ENCODE data around the gene DISP1.
"Not testable (repeated sequence)": the region's sequence is repeated elsewhere in the genome, so short reads cannot be mapped to it uniquely, and the experiment has no call there.

Gene DISP1

DNA sequence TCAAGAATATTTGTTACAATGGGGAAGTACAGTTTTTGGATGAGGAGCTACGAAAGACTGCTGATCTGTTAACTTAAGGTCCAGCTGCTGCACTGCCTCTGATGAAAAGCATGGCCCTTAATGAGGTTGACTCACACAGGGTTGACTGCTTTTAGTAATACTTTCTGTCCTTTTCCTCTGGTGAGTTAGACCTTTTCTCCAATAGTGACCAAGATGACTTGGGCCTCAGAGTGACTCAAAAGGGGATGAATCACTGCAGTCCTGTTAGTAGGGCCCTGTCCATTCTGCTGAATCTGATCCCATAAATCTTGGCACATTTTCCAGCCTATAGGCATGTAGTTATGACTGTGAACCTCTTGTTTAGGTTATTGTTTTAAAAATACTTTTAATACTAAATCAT lies 2.7 kb downstream of the DISP1 start:
- H3K4me3 ChIP-seq (ENCODE audit: low read length) = no peak overlapping the region
- TF ChIP-seq ZNF274 (IDR thresholded peaks at IDR 0.05; ENCODE audit: low read depth, low read length) = no peak

DNA sequence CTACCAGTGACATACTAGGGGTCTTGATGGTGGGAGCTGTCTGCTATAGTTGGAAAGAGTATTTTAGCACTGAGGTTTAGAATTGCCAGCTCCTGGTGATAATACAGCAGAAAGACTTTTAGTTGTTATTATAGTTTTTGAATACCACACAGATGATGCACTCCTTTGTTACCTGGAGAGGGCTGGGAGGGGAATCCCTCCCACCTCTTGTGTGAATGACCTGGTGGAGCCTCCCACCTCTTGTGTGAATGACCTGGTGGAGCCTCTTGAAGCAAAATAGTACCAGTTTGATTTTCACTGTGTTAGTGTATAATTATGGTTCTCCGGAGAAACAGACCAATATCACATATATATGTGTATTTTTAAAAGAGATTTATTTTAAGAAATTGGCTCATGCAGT lies 3.3 kb downstream of the DISP1 start:
- no peak overlapping the region for H3K4me3 ChIP-seq (ENCODE audit: low read length)
- TF ChIP-seq ZNF274 (IDR thresholded peaks at IDR 0.05; ENCODE audit: low read depth, low read length) = no peak

DNA sequence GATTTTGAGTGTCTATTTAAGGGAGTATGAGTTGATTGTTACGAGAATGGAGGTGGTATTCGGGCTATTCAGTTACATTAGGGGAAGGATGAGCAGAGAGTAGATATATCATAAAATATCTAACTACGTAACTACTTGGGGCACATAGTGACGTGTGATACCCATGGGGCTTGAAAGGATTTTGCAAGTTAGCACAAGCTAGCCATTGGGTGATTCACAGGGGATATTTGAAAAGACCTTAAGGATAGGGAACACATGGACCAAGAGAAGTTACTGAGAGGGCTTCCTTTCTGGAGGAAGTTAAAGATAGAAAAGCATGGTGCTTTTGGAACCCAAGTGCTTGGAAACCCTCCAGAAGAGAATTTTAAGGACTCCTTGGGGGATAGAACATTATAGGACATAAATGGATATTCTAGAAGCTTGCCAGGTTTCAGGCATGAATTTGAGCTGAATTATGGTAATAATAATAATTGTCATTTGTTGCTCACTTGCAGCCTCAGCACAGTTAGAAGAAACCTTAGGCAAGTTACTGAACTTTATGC lies 5.4 kb downstream of the DISP1 start:
- no peak for TF ChIP-seq ZNF274 (IDR thresholded peaks at IDR 0.05; ENCODE audit: low read depth, low read length)
- no peak overlapping the region for H3K4me3 ChIP-seq (ENCODE audit: low read length)

DNA sequence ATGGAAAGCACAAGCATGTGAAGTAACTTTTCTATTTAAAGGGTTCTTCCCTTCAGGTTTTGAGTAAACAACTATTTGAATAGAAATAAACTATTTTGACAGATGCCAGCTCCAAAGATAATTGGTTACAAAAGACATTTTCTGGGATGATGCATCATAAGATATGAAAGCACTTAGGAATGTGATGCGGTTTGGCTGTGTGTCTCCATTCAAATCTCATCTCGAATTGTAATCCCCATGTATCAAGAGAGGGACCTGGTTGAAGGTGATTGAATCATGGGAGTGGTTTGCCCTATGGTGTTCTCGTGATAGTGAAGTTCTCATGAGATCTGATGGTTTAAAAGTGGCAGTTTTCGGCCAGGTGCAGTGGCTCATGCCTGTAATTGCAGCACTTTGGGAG lies 6.4 kb downstream of the DISP1 start:
- TF ChIP-seq ZNF274 (IDR thresholded peaks at IDR 0.05; ENCODE audit: low read depth, low read length) = no peak

DNA sequence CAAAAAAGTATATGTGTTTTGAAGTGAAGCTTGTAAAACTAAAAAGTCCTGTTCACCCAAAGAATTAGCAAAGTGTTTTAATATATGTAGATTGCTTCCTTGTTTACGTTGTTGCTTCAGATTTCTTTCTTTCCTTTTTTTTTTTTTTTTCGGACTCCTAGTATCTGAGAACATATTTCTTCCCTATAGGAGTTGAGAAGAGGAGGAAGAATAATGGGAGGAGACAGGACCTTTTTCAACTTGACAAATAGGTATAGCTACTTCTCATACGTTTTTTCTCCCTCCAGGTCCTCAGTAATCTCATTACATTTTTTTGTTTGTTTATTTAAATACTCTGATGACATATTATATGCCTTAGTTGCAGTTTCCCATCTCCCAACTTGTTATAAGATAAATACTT lies 8.9 kb downstream of the DISP1 start:
- H3K4me3 ChIP-seq (ENCODE audit: low read length) = no peak overlapping the region
- no peak for TF ChIP-seq ZNF274 (IDR thresholded peaks at IDR 0.05; ENCODE audit: low read depth, low read length)

More for the DNA sequence above, 6.4 kb downstream of the DISP1 start:
- H3K4me3 ChIP-seq (ENCODE audit: low read length) = no peak overlapping the region

DNA sequence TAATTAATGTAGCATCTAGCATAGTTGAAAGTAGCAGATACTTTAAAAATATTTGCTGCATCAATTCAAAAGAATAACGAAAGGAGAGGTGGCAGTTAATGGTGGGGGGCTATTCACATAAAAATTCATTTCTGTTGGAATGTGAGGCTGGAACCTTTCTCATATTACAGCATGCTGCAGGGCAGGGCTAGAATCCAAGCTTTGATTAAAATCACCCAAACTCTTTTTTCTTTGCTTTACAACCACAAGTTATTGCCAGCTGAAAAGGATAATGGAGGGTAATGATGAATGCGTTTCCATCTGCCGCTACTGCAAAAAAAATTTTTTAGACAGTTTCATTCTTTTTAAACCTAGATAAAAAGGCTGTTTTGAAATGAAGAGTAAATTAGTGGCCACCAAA lies 9.8 kb downstream of the DISP1 start:
- no peak overlapping the region for H3K4me3 ChIP-seq (ENCODE audit: low read length)
- no peak for TF ChIP-seq ZNF274 (IDR thresholded peaks at IDR 0.05; ENCODE audit: low read depth, low read length)

DNA sequence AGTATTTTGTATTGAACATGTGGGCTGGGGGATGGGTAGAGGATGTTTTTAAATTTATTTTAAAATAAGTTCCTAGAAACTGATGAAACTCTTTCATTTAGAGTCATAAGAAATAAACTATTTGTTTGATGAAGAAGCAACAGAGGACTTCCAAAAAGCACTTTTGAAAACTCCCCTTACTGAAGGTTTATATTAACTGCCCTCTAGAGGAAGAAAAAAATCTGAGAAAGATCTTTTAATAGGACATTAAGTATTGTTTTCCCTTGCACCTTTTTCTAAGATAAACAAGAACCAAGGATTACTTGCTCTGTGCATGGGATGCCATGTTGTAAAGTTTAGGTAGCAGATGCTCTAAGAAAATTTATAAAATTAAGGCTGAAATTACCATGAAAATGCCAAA lies 14.1 kb downstream of the DISP1 start:
- no peak overlapping the region for H3K4me3 ChIP-seq (ENCODE audit: low read length)
- no peak for TF ChIP-seq ZNF274 (IDR thresholded peaks at IDR 0.05; ENCODE audit: low read depth, low read length)

DNA sequence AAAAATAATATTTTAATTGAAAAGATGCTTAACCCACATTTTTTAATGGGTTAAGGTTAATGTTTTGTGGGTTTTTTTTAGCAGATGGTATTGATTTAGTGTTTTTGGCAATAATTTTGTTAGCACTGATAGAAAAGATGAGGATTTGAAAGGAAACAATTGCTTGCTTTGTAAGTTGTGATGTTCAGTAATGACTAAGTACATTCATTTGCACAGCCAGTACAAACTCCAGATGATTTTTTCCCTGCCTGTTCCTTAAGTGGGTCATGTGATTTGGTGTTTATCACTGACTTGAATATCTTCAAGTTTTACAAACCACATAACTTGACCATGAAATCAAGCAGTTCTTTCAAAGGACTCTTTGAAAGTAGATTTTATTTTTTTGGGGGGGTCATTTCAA lies 15.0 kb downstream of the DISP1 start:
- no peak for TF ChIP-seq ZNF274 (IDR thresholded peaks at IDR 0.05; ENCODE audit: low read depth, low read length)
- H3K4me3 ChIP-seq (ENCODE audit: low read length) = no peak overlapping the region

DNA sequence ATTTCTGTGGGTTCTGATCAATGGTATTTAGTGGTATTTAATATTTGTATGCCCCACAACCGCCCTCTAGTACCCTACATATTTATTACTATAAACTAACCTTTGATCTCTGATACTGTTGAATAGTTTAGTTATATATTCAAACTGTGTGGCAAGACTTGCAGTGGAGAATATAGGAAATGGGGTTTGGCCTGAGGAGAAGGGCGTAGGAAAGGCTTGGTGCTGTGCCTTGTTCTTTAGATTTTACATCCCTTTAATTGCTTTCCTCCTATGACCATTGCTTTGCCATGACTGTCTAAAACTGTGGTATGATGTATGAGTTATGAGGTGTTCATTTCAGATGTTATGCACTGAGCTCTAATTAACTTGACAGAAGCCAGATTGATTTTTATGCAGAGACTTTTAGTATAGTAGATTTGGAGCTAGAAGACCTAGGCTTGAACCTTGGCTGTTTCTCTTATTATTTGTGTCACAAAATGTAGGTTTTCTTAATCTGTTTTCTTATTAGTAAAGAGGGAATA lies 18.6 kb downstream of the DISP1 start:
- TF ChIP-seq ZNF274 (IDR thresholded peaks at IDR 0.05; ENCODE audit: low read depth, low read length) = no peak
- H3K4me3 ChIP-seq (ENCODE audit: low read length) = no peak overlapping the region

DNA sequence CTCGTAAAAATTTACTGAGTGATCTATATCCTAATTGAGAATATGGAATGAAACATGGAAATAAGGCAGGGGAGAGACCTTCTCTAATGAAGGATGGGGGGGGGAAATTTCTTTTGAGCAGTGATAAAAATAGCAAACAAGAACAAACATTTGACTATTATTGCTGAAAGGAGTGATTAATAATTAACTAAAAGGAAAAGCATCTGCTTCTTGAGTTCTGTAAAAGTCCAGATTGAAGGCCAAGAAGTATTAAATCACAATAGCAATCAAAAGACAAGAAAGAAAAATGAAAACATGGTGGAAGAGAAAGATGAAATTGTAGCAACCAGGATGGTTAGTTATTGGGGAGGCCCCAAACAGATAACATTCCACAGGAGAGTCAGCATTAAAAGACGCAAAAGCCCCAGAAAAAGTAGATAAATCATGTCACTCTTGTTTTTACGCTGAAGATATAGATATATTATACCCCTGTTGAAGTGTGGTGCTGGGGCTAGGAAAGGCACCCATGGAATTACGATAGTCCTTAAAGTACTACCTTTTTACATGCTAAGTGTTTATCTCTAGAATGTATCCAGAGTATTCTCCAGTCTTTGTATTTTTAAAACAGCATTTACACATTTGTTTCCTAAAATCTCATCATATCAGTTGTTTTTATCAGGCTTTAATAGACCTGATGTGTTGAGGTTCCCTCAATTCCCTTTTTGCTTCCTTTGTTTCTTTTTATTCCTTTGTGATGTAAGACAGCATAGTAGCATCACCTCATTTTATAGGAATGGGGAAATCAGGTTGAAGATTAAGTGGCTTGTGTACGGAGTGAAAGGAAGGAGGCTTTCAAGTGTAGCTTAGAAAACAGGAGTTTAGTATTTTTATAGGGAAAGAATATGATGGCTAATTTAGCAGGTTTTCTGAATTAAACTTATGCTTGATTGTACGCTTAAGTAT lies 28.9 kb downstream of the DISP1 start:
- no peak for TF ChIP-seq ZNF274 (IDR thresholded peaks at IDR 0.05; ENCODE audit: low read depth, low read length)

DNA sequence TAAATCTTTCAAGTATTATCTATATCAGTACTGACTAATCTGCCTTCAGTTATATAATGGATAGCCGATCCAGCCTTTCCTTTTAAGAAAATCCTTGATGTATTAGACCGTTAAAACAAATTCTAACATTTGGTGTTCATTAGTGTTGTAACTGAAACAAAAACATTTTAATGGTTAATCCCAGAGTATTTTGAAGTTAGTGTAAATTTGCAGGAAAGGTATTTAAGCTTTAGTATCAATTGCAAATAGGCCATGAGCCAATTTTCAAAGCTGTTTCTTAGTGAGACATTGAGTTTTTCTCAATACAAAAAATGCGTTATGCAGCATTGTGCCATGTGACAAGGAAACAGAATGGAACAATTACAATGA lies 29.6 kb downstream of the DISP1 start:
- no peak for TF ChIP-seq ZNF274 (IDR thresholded peaks at IDR 0.05; ENCODE audit: low read depth, low read length)
- H3K4me3 ChIP-seq (ENCODE audit: low read length) = no peak overlapping the region

More for the DNA sequence above, 28.9 kb downstream of the DISP1 start:
- no peak overlapping the region for H3K4me3 ChIP-seq (ENCODE audit: low read length)

DNA sequence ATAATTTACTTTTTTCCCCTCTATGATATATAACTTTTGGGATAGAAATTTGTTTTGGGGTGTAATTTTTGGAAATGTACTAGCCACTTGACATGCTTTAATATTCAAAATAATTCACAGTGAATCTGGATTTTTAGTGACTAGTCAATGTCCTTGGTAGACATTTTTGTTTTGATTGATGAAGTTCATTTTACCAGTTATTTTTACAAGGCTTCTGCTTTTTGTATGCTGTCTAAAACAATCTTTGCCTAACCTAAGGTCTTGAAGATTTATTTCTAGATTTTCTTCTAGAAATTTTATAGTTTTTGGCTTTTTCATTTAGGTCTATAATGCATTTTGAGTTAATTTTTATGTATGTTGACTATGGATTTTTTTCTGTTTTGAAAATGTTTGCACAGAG lies 30.9 kb downstream of the DISP1 start:
- no peak for TF ChIP-seq ZNF274 (IDR thresholded peaks at IDR 0.05; ENCODE audit: low read depth, low read length)
- H3K4me3 ChIP-seq (ENCODE audit: low read length) = no peak overlapping the region

DNA sequence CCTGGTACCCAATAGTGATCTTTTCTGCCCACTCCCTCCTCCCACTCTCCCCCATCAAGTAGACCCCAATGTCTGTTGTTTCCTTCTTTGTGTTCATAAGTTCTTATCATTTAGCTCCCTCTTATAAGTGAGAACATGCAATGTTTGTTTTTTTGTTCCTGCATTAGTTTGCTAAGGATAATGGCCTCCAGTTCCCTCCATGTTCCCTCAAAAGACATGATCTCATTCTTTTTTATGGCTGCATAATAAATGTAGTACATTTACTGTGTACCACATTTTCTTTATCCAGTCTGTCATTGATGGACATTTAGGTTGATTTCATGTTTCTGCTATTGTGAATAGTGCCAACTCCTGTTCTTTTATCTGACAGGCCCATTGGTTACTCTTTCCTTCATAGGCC lies 35.7 kb downstream of the DISP1 start:
- not testable (repeated sequence) for H3K4me3 ChIP-seq (ENCODE audit: low read length)

DNA sequence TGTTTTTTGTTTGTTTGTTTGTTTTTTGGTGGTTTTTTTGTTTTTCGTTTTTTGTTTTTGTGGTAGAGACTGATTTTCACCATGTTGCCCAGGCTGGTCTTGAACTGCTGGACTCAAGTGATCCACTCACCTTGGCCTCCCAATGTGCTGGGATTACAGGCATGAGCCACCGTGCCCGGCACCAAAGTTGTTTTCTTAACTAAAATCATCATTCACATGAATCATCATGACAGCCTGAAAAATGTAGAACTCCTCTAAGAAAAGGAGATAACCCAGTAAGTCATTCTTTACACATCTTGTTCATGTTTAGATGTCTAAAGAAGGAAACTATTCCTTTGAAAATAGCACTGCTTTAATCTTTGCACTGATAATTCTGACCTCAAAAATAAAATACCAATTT lies 37.5 kb downstream of the DISP1 start:
- H3K4me3 ChIP-seq (ENCODE audit: low read length) = no peak overlapping the region
- no peak for TF ChIP-seq ZNF274 (IDR thresholded peaks at IDR 0.05; ENCODE audit: low read depth, low read length)

DNA sequence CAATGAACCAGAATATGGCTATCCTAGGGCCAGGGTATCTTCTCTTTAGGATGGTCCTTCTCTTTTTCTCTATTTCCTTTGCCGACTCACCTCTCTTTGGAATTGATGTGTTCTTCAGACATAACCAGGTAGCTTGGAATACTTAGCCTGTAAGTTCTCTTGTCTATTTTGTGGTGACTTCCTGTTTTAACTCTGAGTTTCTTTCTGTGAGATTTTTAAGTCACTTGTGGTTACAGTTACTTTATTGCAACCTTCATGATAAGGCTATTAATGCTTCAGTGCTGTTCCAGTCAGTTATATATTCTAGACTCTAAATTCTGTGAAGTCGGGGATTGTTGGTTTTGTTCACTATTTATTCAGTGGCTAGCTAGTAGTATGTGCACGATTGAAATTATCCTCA lies 46.2 kb downstream of the DISP1 start:
- H3K4me3 ChIP-seq (ENCODE audit: low read length) = no peak overlapping the region
- TF ChIP-seq ZNF274 (IDR thresholded peaks at IDR 0.05; ENCODE audit: low read depth, low read length) = no peak
